ENCODE results near the gene SFMBT2.
"Not testable (repeated sequence)": the region's sequence is repeated elsewhere in the genome, so short reads cannot be mapped to it uniquely, and the experiment has no call there.

The SFMBT2 gene

DNA sequence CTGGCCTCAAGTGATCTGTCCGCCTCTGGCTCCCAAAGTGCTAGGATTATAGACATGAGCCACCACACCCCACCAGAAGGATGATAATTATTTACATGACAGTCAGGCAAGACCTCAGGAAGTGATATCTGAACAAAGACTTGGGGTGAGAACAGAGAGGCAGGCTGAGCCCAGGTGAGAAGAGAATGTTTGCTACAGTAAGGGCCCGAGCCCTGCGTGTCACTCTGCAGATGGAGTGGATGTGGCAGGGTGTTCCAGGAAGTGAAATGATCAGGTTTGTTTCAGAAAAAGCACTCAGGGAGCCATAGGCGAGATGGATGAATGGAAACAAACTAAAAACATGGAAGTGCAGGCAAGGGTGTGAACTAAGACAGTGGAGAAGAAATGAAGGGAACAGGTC lies 22.2 kb downstream of the SFMBT2 start:
- no peak for DNase-seq (ENCODE audit: low read depth in 1 of 2, low spot score in 1 of 2)
- no peak for TF ChIP-seq JUND (IDR thresholded peaks at IDR 0.05; ENCODE audit: low read depth)
- in situ Hi-C loops (cut with HindIII; ENCODE audit: low pct_unique_long_range_greater_than_20kb, low sequenced_read_pairs) = no loop called here

DNA sequence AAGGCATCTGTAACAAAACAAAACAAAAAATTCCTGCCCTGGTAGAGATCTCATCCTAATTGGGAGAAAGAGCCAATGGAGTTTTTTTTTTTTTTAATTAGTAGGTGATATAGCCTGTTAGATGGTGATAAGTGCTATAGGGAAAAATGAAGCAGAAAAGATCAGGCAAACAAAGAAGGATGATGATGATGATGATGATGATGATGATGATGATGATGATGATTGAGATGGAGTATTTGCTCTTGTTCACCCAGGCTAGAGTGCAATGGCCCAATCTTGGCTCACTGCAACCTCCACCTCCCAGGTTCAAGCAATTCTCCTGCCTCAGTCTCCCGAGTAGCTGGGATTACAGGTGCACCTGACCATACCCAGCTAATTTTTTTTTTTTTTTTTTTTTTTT lies 22.7 kb downstream of the SFMBT2 start:
- in situ Hi-C loops (cut with HindIII; ENCODE audit: low pct_unique_long_range_greater_than_20kb, low sequenced_read_pairs); DNase-seq (ENCODE audit: low read depth in 1 of 2, low spot score in 1 of 2): not testable (repeated sequence)

DNA sequence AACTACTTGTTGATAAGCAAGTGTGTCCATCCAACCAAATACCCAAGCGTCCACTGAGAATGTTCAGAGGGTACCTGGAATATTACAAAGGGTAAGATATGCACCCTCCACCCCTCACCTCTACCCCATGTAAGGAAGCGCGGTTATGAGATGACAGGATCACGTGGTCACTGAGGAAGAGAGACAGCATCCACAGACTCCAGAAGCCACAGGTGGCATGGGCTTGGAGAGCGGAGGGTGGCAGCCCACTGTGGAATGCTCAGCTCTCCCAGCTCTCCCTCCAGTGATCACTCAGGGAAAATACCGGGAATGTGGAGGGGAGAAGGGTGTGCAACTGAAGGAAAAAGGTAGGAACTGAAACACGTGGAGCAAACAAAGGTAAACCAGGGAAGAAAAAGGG lies 25.7 kb downstream of the SFMBT2 start:
- in situ Hi-C loops (cut with HindIII; ENCODE audit: low pct_unique_long_range_greater_than_20kb, low sequenced_read_pairs) = no loop called here
- TF ChIP-seq JUND (IDR thresholded peaks at IDR 0.05; ENCODE audit: low read depth) = no peak
- DNase-seq (ENCODE audit: low read depth in 1 of 2, low spot score in 1 of 2) = no peak

DNA sequence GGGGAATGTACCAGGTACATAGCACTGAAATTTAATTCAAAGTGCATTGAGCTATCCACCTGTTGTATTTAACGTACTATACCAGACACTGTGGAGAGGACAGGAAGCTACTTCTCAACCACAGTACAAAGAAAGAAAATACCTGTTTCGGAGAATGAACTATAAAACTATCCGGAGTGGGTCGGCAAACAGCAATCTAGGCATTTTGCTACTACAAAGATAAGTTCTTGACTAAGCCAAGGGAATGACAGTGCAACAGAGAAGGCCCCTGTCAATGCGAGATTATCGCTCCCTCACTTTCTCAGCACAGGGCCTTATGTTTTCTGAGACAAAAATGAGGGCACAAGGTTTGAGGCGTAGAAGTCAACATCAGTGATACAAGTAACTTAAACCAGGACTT lies 27.4 kb downstream of the SFMBT2 start:
- in situ Hi-C loops (cut with HindIII; ENCODE audit: low pct_unique_long_range_greater_than_20kb, low sequenced_read_pairs) = no loop called here
- no peak for TF ChIP-seq JUND (IDR thresholded peaks at IDR 0.05; ENCODE audit: low read depth)
- DNase-seq (ENCODE audit: low read depth in 1 of 2, low spot score in 1 of 2) = no peak

DNA sequence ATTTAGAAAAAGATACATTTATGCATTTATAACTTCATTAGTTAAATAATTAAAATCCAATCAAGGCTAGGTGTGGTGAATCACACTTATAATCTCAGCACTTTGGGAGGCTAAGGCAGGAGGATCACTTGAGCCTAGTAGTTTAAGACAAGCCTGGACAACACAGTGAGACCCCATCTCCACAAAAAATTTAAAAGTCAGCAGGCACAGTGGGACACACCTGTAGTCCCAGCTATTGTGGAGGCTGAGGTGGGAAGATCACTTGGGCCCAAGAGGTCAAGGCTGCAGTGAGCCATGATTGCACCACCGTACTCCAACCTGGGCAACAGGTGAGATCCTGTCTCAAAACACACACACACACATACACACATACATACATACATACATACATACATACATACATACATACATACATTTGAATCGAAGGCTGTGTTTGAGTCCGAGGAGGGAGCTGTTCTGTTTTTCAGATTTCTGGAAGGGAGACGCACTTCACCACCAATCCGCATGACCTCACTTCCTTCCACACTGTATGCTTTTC lies 30.1 kb downstream of the SFMBT2 start:
- TF ChIP-seq JUND (IDR thresholded peaks at IDR 0.05; ENCODE audit: low read depth) = no peak
- DNase-seq (ENCODE audit: low read depth in 1 of 2, low spot score in 1 of 2) = no peak
- in situ Hi-C loops (cut with HindIII; ENCODE audit: low pct_unique_long_range_greater_than_20kb, low sequenced_read_pairs) = no loop called here

DNA sequence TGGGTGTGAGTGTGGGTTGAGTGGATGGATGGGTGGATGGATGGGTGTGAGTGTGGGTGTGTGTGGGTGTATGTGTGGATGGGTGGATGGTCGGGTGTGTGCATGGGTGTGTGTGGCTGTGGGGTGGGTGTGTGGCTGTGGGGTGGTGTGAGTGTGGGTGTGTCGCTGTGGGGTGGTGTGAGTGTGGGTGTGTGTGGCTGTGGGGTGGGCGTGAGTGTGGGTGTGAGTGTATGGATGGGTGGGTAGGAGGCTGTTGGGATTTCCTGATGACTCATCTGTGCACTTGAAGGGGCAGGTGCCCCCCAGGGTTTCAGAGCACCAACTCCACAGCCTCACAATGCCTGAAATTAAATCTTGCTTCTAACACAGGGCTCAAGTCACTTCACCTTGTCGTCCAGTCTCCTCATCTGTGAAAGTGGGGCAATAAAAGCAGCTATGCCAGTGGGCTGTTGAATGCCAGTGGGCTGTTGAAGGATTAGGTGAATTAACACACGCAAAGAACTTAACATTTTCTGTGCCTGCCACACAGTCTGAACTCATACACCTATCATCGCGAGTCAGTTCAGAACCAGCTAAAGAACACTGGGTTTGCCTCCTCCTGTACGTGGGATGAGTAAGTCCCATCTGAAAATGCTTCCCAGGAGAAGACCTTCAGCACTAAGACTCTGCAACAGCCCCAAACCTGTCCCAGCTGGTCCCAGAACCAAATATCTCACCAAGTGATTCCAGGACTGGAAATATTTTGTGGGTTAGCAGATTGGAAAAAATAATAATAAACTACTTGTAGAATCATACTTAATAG lies 32.0 kb downstream of the SFMBT2 start:
- in situ Hi-C loops (cut with HindIII; ENCODE audit: low pct_unique_long_range_greater_than_20kb, low sequenced_read_pairs) = no loop called here
- no peak for TF ChIP-seq JUND (IDR thresholded peaks at IDR 0.05; ENCODE audit: low read depth)
- DNase-seq (ENCODE audit: low read depth in 1 of 2, low spot score in 1 of 2) = no peak

DNA sequence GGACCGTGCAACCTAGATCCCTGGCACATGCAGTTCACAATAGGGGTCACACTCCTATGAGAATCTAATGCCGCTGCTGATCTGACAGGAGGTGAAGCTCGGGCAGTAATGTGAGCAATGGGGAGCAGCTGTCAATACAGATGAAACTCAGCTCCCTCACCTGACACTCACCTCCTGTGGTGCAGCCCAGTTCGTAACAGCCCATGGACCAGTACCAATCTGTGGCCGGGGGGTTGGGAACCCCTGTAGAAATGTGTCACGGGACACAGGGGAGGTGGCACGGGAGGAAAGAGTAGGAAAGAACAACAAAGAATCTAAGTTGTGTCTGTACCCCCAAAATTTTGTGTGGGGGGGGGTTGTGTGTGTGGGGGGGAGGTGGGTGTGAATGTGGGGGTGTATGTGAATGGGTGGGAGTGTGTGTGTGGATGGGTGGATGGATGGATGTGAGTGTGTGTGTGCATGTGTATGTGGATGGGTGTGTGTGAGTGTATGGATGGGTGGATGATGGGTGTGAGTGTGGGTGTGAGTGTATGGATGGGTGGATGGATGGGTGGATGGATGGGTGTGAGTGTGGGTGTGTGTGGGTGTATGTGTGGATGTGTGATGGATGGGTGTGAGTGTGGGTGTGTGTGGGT lies 33.1 kb downstream of the SFMBT2 start:
- in situ Hi-C loops (cut with HindIII; ENCODE audit: low pct_unique_long_range_greater_than_20kb, low sequenced_read_pairs) = no loop called here
- TF ChIP-seq JUND (IDR thresholded peaks at IDR 0.05; ENCODE audit: low read depth) = no peak
- DNase-seq (ENCODE audit: low read depth in 1 of 2, low spot score in 1 of 2) = no peak

DNA sequence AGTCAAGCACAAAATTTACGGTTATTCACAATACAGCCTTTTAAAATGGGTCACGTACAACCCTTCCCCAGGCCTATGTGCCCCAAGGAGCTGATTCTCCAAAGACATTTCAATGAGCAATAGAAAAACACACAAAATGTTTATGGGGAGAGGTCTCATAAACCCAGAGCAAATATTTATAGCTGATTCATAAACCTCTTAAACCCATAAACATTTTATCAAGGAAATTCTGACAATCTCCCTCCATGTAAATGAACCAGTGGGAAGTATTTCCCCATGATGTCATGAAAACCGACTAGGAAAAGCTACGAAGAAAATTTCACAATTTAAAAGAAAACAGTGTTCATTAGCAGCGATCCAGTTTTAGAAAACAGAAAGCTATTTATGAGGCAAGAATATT lies 36.0 kb downstream of the SFMBT2 start:
- no peak for DNase-seq (ENCODE audit: low read depth in 1 of 2, low spot score in 1 of 2)
- no peak for TF ChIP-seq JUND (IDR thresholded peaks at IDR 0.05; ENCODE audit: low read depth)
- in situ Hi-C loops (cut with HindIII; ENCODE audit: low pct_unique_long_range_greater_than_20kb, low sequenced_read_pairs) = no loop called here

DNA sequence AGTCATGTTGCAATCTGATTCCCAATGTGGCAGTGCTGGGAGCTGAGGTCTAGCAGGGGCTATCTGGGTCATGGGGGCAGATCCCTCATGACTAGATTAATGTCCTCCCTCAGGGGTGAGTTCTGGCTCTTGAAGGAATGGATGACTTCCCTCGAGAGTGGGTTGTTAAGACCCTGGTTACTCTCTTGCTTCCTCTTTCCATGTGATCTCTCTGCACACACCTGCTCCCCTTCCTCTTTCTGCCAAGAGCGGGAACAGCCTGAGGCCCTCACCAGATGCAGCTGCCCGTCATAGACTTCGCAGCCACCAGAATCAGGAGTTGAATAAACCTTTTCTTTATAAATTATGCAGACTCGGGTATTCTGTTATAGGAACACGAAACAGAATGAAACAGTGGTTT lies 37.8 kb downstream of the SFMBT2 start:
- TF ChIP-seq JUND (IDR thresholded peaks at IDR 0.05; ENCODE audit: low read depth) = no peak
- DNase-seq (ENCODE audit: low read depth in 1 of 2, low spot score in 1 of 2) = no peak
- in situ Hi-C loops (cut with HindIII; ENCODE audit: low pct_unique_long_range_greater_than_20kb, low sequenced_read_pairs) = no loop called here

DNA sequence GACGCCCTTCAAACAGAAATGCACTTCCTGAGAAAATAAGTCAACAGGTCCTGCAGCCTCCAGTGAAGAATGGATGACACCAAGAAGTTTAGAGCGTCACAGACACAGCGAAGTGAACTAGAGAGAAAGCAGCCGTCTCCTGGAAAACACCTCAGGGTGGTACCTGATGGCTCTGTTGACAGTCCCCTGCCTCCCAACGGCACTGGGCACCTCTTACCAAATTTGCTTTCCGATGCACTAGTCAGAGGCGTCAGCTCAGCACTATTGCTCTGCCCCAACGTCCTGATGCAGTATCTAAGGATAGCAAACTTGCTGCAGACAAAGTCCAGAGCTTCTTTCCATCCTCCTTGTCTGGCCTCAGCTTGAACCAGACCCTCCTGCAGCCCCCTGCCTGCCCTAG lies 38.3 kb downstream of the SFMBT2 start:
- DNase-seq (ENCODE audit: low read depth in 1 of 2, low spot score in 1 of 2) = no peak
- in situ Hi-C loops (cut with HindIII; ENCODE audit: low pct_unique_long_range_greater_than_20kb, low sequenced_read_pairs) = no loop called here
- no peak for TF ChIP-seq JUND (IDR thresholded peaks at IDR 0.05; ENCODE audit: low read depth)

DNA sequence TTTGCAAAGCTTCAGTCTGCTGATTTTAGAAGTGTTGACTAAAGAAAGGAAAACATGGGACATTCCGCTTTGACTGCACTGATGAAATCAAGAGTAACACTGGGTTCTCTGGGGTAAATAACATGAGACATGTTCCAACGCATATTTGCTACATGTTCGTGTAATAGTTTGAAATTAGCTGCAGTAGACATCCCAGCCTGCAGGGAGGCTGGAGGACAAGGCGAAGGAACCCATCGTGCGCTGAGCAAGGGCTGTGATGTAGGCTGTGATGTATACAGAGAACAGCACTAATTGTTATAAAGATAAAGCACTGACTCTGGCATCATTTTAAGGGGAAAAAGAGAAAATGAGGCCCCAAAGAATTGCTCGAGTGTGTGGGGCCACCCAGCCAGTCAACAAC lies 40.3 kb downstream of the SFMBT2 start:
- DNase-seq (ENCODE audit: low read depth in 1 of 2, low spot score in 1 of 2) = no peak
- in situ Hi-C loops (cut with HindIII; ENCODE audit: low pct_unique_long_range_greater_than_20kb, low sequenced_read_pairs) = no loop called here
- no peak for TF ChIP-seq JUND (IDR thresholded peaks at IDR 0.05; ENCODE audit: low read depth)

DNA sequence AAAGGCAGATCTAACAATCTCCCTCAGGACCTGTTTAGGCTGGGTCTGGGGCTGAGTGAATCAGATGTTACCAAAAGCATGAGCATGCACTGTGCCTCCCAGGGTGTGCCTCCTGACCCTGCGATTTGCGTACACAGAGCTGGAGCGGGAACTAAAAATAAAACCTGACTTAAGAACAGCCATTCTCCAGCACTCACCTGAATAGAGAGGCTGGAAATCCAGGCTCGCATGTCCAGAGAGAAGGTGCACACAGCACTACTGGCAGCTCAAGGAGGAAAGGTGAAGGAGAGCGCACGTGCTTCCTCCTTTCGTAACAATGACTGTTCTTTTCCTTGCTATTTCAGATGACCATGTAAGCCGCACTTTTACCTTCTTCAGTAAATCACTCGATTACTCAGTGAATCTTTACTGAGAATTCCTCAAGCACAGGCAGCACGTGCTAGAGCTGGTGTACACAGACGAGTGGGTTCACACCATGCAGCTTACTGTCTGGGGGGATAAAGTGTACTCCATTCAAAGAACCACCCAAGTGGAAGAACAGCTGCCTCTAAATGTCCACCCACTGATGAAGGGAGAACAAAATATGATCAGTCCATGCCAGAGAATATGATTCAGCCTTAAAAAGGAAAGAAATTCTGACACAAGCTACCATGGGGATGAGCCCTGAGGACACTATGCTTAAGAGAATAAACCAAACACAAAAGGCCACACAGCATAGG lies 45.6 kb downstream of the SFMBT2 start:
- DNase-seq (ENCODE audit: low read depth in 1 of 2, low spot score in 1 of 2) = no peak
- no peak for TF ChIP-seq JUND (IDR thresholded peaks at IDR 0.05; ENCODE audit: low read depth)
- in situ Hi-C loops (cut with HindIII; ENCODE audit: low pct_unique_long_range_greater_than_20kb, low sequenced_read_pairs) = no loop called here

DNA sequence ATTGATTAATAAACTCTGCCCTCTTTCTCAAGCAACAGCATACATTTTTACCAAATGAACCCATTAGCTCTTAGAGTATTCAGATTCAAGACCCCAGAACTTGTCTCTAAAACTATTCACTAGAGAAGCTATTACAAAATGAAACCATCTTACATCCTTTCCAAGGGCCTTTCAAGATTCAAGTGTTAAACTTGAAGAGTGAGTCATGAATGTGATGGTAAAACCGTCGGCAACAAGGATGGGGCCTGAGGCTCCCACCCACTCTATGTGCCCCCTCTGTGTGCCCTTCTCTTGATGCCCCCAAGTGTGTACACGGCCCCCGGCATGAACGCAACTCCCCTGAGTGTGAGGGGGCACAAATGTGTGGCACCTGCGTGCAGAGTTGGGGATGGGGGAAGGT lies 46.4 kb downstream of the SFMBT2 start:
- in situ Hi-C loops (cut with HindIII; ENCODE audit: low pct_unique_long_range_greater_than_20kb, low sequenced_read_pairs) = no loop called here
- DNase-seq (ENCODE audit: low read depth in 1 of 2, low spot score in 1 of 2) = no peak
- TF ChIP-seq JUND (IDR thresholded peaks at IDR 0.05; ENCODE audit: low read depth) = no peak
